Fibroblast of skin of back (primary cell): ENCODE data around the gene IFI6.

Source experiments
- DNase-seq: peaks from one replicate; pipeline ENCODE4 v3.0.0-alpha.2; 2013

IFI6 gene

DNA sequence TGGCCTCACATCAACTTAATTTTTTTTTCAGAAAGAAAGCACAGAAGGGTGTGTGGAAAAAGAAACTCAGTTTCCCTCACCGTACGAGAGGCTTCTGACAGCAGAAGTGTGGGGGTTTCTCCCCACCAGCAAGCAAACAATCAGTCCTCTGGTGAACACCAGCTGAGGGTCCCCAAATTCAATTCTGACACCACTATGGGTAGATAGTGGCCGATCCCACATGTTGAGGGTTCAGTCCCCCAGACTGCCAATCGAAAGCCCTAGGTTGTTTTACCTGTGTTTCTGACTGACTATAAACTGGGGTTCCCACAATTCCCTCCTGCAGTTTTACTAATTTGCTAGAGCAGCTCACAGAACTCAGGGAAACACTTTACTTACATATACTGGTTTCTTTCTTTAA is 2.1 kb downstream of the IFI6 start:
- no peak for DNase-seq

DNA sequence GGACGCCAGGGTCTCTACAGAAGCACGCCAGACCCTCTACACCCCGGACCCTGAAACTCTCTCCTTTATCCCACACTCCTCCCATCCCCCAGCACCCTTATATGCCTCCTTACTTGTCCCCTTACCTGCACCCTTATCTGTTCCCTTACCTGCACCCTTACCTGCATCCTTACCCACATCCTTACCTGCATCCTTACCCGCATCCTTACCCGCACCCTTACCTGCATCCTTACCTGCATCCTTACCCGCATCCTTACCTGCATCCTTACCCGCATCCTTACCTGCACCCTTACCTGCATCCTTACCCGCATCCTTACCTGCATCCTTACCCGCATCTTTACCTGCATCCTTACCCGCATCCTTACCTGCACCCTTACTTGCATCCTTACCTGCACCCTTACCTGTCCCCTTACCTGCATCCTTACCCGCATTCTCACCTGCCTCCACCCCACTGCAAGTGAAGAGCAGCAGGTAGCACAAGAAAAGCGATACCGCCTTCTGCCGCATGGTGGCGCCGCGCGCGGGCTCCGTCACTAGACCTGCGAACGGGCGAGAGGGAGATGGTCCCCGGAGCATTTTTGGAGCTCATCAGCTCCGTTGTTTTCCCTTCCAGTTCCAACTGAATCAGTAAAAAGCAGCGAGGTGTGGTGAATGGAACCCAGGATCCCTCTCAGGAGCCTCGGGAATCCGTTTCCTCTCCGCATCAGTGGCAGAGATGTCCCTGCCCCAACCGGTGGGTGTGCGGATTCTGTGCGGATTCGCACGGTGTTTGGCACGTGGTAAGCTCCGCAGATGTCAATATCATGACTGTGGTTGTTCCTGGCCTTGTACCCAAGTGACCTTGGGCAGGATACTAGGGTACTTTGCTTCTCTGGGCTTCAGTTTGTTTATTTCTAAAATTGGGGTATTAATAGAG is 2.9 kb downstream of the IFI6 start:
- DNase-seq, result peak; percentile 47

DNA sequence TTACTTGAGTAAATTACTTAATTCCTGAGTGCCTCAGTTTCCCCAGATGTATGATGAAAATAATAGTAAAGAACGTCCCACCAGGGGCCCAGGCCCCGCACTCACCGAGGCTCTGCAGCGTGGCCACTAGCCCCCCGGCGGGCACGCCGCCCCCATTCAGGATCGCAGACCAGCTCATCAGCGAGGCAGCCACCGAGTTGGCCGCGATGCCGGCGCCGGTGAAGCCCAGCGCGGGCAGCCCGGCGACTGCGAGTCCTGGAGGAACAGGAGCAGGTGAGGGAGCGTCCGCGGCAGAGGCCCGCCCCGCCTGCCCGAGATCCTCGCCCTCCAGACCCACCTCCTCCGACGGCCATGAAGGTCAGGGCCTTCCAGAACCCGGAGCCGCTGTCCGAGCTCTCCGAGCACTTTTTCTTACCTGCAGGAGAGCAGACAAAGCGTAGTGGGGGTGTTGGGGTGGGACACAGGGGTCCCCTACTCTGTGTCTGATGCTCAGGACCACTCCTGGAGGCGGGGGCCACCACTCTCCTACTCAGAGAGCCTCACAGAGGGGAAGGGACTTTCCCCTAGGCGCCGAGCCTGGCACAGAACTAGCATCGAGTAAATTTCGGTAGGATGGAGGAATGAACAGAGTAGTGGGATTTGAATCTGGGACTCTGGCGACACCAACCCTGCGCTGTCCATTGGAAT is 3.7 kb downstream of the IFI6 start:
- DNase-seq, result no peak

DNA sequence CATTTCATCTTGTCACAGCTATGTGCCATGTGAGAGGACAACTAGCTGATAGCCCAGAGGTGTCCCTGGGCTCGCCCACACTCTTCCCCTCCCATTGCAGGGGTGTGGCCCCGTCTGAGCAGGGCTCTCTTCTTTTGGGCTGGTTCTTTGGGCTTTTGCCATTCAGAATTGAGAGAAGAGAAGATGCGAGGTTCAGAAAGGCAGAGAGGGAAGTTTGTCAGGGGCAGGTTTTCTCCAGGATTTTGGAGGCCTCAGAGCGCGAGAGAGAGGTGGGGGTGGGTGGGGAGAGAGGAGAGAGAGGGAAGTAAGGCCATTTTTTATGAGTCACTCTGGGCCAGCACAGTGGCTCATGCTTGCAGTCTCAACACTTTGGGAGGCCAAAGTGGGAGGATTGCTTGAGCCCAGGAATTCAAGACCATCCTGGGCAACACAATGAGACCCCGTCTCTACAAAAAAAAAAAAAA is 5.2 kb downstream of the IFI6 start:
- DNase-seq, result peak; percentile 32

DNA sequence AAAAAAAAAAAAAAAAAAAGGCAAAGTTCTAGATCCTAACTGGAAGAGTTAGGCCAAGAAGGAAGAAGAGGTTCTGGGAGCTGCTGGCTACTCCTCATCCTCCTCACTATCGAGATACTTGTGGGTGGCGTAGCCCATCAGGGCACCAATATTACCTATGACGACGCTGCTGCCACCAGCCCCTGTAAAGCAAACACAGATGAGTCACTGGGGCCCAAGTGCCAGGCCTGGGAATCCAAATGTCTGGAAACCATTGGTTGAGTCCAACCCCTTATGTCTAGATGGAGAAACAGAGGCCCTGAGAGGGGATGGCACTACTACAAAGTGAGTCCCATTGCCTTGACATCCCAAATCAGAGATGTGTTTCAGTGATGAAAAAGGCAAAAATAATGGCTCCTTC is 5.7 kb downstream of the IFI6 start:
- DNase-seq, result no peak

DNA sequence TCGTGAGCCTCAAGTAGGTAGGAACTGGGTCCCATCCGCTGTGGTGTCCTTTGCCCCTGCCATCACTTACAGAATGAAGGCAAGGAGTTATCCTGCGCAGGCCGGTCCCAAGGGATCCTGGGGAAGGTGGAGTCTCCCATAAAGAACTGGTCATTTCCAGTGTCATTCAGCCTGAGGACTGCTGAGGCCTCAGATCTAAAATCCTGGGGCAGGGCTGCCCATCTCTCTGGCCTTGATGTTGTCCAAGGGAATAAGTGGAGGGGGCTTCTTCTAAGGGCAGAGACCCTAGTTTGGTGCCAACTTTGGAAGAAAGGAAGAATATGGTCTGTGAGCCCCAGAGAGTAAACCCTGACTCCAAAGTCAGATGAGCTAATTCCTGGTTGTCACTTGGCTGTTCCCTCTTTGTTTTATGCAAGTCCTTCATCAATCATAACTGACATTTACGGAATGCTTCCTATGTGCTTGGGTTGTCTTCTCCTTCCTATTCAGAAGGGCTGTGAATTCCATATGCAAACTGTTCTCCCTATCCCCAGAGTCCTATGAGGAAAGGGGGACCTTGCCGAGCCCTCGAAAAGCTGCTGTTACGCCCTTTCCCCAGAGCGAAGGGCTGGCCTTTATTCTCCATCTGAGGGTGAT is 6.9 kb downstream of the IFI6 start:
- no peak for DNase-seq

DNA sequence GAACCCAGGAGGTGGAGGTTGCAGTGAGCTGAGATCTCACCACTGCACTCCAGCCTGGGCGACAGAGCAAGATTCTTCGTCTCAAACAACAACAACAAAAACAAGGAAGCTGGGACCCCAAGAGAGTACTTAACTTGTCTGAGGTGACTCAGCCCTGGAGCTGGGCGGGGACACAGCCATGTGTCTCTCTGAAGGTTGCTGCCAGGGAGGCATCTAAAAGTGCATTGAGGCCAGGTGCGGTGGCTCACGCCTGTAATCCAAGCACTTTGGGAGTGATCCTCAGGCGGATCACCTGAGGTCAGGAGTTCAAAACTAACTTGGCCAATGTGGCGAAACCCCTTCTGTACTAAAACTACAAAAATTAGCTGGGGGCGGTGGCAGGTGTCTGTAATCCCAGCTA is 7.7 kb downstream of the IFI6 start:
- no peak for DNase-seq

DNA sequence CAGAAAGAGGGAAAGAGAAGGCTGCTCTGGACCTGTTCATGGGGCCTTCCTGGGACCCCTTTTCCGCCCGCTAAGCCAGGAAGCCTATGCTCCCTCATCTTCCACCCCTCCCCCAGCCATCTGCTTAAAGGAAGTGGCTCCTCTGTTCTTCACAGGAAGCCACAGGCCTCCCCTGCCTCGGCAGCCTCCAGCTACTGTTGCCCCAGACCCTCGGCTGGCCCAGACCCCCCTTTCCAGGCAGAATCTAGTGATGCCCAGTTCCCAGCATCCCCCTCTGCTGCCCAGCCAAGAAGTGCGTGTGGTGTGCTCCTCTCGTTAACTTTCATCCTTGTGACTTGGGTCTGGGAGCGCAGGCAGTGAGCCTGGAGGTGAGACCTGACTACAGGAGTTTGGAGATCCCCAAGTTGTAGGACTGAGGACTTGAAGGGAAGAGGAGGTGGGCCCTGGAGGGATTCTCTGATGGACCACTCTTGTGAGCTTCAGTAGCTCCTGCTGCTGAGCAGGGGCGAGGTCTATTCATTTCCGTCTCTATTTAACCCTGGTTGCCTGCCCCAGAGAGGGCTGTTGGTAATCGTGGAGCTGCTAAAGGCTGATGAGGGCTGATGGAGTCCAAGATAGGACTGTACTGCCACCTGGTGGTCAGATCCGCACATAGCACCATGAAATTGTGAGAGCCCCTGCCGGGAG is 9.1 kb downstream of the IFI6 start:
- peak; percentile 82 for DNase-seq

DNA sequence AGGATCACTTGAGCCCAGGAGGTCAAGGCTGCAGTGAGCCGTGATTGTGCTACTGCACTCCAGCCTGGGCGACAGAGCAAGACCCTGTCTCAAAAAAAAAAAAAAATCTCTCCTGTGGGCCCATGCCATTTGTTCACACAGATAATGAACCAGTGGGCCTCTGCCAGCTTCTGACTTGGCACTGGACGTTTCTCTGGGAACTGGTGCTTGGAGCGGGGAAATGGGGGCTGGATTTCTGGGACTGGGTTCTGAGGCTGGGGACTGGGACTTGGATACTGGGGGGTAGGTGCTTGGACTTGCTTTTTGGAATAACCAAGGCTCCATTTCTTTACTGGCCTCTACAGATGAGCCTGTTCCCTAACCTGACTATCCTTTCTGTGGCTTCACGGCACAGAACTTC is 9.7 kb downstream of the IFI6 start:
- no peak for DNase-seq

DNA sequence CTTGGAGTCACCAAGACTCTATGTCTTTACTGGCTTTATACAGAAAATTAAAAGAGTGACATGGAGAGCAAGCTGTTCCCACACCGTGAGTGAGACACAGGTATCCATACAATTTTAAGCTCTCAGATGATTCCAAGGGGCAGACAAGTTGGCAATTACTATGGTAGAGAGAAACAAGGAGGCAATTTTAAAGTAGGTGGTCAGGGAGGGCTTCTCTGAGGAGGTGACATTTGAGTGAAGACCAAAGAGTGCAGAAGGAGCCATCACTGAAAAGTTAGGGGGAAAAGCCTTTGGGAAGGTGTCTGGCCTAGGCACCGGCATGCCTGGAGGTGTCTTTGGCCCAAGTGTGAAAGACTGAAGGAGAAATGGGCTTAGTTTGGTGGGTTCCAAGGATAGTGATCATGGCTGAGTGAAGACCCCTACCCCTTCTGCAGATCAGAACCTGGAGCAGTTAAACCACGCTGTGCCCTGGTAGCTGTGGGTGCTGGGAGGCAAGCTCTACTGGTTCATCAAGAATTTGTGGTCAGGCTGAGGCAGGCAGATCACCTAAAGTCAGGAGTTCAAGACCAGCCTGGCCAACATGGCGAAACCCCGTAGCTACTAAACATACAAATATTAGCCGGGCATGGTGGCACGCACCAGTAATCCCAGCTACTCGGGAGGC is 10.4 kb downstream of the IFI6 start:
- no peak for DNase-seq

DNA sequence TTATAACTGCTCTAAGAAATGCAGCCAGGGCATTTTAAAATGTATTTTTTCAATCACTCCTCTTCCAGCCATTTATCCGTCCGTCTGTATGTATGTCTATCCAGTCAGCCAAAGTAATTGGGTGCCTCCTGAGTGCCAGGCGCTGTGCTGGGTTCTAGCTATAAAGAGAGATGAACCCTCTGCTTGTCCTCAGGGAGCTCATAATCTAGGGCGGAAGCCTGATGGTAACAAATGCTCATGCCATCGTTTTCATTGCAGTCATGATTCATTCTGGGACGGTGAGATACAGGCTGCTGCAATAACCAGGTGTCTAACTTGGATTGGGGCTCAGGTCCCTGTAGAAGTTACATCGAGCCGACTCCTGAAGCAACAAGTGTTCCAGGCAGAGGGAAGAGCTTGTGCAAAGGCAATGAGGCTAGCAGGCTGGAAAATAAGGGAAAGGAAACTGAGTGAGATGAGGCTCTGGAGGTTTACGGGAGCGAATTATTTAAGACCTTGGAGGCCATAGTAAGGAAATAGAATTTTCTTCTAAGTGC is 11.6 kb downstream of the IFI6 start:
- DNase-seq, result no peak

DNA sequence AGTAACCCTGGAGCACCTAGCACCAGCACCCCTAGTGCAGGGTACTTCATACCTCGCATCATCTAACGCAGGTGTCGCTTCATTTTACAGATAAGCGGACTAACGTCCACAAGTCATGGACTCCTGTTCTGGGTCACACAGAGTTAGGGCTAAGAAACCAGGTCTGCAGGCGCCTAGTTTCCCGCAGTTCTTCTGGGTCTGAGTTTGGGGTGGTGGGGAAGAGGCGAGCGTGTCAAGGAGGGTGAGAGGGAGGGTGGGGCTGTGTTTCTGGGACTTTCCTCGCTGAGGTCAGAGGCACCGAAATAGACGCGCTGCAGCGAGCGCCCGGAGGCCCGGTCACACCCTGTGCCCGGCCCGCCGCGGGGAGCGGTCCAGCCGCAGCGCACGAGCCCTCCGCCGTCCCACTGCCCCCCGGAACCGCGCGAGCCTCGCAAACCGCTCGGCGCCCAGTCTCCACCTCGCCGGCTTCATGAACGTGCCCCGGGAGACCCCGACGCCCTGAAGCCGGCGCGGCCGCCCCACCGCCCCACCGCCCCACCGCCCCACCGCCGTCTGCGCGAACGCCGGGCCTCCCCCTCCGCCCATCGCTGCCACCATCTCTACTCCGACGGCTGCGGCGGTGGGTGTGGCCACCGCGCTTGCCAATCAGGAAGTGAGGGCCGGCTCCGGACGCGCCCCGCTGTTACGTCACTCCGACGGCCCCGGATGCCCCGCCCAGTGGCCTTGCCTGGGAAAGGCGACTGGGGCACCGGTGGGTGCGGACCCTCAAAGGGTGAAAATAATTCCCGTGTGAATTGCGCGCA is 12.3 kb downstream of the IFI6 start:
- peak; percentile 84 for DNase-seq

DNA sequence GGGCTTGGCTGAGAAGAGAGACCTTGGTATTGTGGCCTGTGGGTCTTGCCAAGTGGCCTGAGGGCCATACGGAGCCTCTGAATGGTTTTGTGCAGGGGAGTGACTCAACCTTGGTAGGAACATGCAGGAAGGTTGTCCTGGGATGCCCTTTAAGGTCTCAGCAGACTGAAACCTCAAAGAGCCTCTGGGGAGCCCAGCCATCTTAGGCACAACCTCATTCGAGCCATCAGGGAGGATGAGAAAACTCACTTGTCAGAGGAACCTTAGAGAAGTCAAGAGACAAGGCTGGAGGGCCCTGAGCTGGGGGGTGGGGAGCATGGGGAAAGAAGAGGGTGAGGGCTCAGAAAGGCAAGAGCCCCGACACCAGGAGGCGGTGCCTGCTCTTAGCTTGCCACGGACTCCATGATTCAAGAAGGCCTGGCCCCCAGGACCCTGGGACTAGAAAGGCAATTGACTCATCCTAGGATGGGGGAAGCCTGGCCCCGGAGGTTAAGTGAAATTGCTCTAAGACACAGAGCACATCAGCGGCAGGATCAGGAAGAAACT is 13.0 kb downstream of the IFI6 start:
- DNase-seq, result peak; percentile 83

DNA sequence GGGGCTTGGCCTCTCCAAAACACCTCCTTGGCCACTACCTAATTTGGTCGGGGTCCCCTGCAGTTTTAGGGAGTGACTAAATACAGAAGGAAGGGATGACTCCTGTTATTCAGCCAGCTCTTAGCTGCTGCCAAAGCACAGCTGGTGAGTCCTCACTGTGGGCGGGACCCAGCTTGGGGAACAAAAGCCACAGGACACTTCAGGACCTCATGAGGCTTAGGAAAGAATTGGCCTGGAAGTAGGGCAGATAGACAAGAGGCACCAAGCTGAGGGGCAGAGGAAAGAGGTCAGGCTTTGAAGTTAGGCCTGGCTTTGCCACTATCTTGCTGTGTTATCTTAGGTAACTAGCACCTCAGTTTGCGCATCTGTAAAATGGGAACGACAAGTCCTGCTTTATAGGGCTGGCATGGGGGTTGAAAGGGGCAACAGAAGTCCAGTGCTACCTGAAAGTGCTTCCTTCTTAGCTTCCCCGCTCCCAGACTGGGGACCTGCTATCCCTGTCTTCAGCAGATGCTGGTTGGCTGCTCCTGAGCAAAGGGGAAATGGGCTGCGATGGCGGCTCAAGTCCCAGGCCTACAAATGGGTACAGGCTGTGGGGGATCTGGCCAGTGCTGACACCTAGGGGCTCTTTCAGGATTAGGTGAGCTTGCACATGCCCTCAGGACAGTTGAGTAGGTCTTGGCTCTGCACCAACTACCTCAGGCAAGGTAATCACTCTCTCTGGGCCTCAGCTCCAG is 15.7 kb downstream of the IFI6 start:
- peak; percentile 86 for DNase-seq

DNA sequence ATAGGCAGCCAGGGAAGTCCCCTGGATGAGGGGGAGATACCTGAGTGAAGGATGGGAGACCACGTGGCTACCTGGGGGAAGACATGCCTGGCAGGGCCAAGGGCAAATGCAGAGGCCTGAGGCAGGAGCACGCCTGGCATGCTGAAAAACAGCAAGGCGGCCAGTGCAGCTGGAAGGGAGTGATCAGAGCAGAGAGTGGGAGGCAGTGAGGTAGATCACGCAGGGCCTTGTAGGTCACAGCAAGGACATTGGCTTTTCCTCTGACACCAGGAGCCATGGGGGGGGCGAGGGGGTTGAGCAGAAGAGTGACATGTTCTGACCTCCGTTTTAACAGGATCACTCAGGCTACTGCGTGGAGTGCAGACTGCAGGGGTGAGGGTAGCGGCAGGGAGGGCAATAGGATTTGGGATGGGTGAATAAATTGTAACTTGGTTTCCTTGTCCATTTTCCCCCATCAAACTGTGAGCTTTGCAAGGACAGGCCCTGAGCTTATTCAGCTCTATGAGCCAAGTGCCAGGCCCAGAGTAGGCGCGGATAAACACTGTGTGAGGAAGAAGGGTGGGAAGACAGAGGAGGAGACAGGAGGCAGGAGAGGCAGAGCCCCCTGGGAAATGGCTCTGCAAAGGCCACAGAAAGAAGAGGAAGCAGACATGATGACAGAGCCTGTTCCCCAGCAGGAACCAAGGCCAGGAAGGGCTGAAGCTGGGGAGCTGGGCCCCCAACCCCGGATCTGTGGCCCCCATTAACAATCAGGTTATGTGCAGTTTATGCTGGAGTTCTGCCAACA is 16.6 kb downstream of the IFI6 start:
- peak; percentile 32 for DNase-seq

DNA sequence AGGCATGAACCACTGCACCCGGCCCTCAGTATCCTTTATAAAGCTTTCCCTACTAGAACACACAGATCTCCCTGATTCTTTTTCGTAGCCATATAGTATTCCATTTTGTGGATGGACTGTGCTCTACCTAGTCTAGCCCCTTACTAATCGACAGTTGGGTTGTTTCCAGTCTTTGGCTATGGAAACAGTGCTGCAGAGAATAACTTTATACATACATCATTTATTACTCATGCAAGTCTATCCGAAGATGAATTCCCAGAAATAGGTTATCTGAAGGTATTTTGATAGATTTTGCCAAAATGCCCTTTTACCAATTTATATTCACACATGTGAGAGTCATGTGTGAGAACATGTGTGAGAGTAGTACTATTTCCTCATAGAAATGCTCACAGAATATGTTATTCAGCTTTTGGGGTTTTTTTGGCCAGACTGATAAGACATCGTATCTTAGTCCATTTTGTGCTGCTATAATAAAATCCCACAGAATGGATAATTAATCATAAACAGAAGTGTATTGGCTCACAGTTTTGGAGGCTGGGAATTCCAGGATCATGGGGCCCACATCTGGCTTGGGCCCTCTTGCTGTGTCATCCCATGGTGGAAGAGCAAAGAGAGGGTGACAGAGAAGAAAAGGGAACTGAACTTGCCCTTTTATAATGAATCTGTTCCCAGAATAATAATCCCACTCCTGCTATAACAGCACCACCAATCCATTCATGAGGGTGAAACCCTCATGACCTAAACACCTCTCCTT is 19.7 kb downstream of the IFI6 start:
- no peak for DNase-seq

DNA sequence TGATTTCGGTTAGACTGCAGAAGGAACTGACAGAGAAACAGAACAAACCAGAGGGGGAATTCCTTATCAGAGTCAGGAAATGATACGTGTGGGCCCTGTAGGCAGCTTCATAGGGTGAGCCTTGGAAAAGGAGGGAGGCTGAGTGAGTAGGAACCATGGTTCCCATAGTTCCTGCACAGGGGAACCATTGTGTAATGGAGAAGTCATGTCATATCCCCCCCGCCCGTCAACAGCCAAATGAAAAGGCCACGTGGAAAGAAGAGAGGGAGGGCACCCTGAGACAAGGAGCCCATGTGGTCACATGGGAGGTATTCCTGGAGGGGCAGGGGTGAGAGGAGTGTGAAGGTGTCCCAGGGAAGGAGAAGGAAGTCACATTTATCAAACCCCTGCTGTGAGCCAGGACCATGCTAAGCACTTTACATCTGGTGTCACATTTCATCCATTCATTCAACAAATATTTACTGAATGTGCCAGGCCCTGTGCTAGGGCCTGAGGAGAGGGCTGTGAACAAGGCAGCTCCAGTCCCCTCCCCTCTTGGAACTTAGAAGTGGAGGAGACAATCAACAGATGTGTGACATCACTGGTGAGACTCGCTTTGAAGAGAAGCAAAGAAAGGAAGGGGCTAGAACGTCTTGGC is 21.3 kb downstream of the IFI6 start:
- DNase-seq, result peak; percentile 78

DNA sequence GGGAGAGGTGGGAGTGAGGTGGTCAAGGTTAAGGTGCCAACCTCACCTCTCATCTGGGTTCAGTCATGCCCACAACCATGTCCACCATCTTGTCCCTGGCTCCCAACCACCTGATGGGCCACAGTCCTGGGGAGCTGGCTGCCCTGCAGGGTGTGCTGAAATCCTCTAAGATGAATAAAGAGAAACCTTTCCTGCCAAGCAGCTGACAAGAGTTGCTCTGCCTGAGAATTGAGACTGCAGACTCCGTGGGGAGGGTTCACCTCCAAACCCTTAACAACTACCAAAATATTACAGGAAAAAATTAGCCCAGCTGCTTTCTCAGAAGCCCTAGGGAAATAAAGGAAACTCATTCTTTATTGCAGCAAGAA is 21.8 kb downstream of the IFI6 start:
- no peak for DNase-seq
